ENCODE results near the gene SEPTIN6.

The SEPTIN6 gene

DNA sequence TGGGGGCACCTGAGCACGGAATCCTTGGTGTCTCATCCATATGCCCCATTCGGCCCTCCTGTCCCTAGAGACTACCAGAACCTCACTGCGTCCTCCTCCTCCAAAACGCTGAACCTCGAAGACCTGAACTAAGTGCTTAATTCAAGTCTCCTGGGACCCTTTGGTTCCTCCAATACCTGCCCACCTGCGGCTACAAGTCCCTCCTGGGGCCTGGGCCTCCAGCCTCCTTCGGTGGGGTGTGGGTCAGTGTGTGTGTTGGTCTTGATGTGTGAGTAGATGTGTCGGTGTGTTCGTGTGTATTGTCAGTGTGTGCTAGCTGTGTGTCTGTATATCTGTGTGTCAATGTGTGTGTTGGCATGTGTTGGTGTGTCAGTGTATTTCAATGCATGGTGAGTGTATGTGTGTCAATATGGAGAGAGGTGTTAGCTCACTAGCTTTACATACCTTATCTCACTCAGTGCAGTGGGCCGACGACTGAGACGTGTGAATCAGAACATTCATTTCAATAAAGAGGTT is 2.6 kb upstream of the SEPTIN6 start:
- TF ChIP-seq CTCF (IDR thresholded peaks at IDR 0.05; ENCODE audit: low read length), result no peak
- TF ChIP-seq EZH2 (IDR thresholded peaks at IDR 0.05; ENCODE audit: borderline replicate concordance, low read length), result no peak
- Histone ChIP-seq H2AFZ (ENCODE audit: low read length) (no peak overlapping the region), H3F3A (ENCODE audit: insufficient read depth, low read length) (no peaks in the 10 kb centered on the region), H3K79me2 (ENCODE audit: insufficient read depth, low read length) (peaks cover 16% of the 10 kb centered on the region), H3K4me2 (ENCODE audit: low read length) (peak overlapping the region; percentile 78), H4K20me1 (ENCODE audit: insufficient read depth, low read length) (no peaks in the 10 kb centered on the region), H3K9ac (ENCODE audit: low read length) (no peak overlapping the region; the same call in 1 of the 2 replicates), H3K27me3 (ENCODE audit: insufficient read depth, low read length) (no peaks in the 10 kb centered on the region), H3K36me3 (ENCODE audit: insufficient read depth, low read length) (no peaks in the 10 kb centered on the region), H3K27ac (ENCODE audit: low read depth, low read length, poor library complexity, severe bottlenecking) (peak overlapping the region; percentile 63), H3K4me1 (ENCODE audit: insufficient read depth, low read length, severe bottlenecking) (peaks cover 51% of the 10 kb centered on the region), H3K9me2 (ENCODE audit: low read depth, low read length) (no peaks in the 10 kb centered on the region), H3K4me3 (ENCODE audit: low read depth, low read length, poor library complexity, severe bottlenecking) (peak overlapping the region; percentile 88), H3K9me3 (ENCODE audit: low read length) (no peaks in the 10 kb centered on the region)

- Histone ChIP-seq H3K4me2 (ENCODE audit: low read length) (peak overlapping the region; percentile 78), H3K27ac (ENCODE audit: low read depth, low read length, poor library complexity, severe bottlenecking) (peak overlapping the region; percentile 63), H3K27me3 (ENCODE audit: insufficient read depth, low read length) (no peaks in the 10 kb centered on the region), H2AFZ (ENCODE audit: low read length) (no peak overlapping the region), H3K4me1 (ENCODE audit: insufficient read depth, low read length, severe bottlenecking) (peaks cover 59% of the 10 kb centered on the region), H3K79me2 (ENCODE audit: insufficient read depth, low read length) (peaks cover 24% of the 10 kb centered on the region), H3K36me3 (ENCODE audit: insufficient read depth, low read length) (0 out of 2 replicates have a peak, but pooled peaks cover 4% of the 10 kb centered on the region), H3K9ac (ENCODE audit: low read length) (no peak overlapping the region; the same call in 1 of the 2 replicates), H3K9me3 (ENCODE audit: low read length) (no peaks in the 10 kb centered on the region), H3K4me3 (ENCODE audit: low read depth, low read length, poor library complexity, severe bottlenecking) (peak overlapping the region; percentile 88), H4K20me1 (ENCODE audit: insufficient read depth, low read length) (no peaks in the 10 kb centered on the region), H3K9me2 (ENCODE audit: low read depth, low read length) (no peaks in the 10 kb centered on the region), H3F3A (ENCODE audit: insufficient read depth, low read length) (no peaks in the 10 kb centered on the region)
- no peak for TF ChIP-seq EZH2 (IDR thresholded peaks at IDR 0.05; ENCODE audit: borderline replicate concordance, low read length)
Observed at GRCh38 chrX:119694601-119695534, 1.9 kb upstream of the SEPTIN6 start.

- H3K4me2 ChIP-seq (ENCODE audit: low read length), result peak overlapping the region; percentile 78
Observed at GRCh38 chrX:119693996-119694451, 1.1 kb upstream of the SEPTIN6 start.

More at GRCh38 chrX:119693996-119694451, 1.1 kb upstream of the SEPTIN6 start:
- peak overlapping the region; percentile 97 for H3K27ac ChIP-seq (ENCODE audit: low read depth, low read length, poor library complexity, severe bottlenecking)
- peak overlapping the region; percentile 88 for H3K4me3 ChIP-seq (ENCODE audit: low read depth, low read length, poor library complexity, severe bottlenecking)
- H3K27me3 ChIP-seq (ENCODE audit: insufficient read depth, low read length), result no peaks in the 10 kb centered on the region
- H3K9me2 ChIP-seq (ENCODE audit: low read depth, low read length), result no peaks in the 10 kb centered on the region
- H3K9me3 ChIP-seq (ENCODE audit: low read length), result no peaks in the 10 kb centered on the region
- no peak overlapping the region for H2AFZ ChIP-seq (ENCODE audit: low read length)
- H3K36me3 ChIP-seq (ENCODE audit: insufficient read depth, low read length), result 0 out of 2 replicates have a peak, but pooled peaks cover 5% of the 10 kb centered on the region
- TF ChIP-seq EZH2 (IDR thresholded peaks at IDR 0.05; ENCODE audit: borderline replicate concordance, low read length), result no peak
- TF ChIP-seq CTCF (IDR thresholded peaks at IDR 0.05; ENCODE audit: low read length), result no peak
- peak overlapping the region; percentile 77; the same call in 1 of the 2 replicates for H3K9ac ChIP-seq (ENCODE audit: low read length)
- peaks cover 65% of the 10 kb centered on the region for H3K4me1 ChIP-seq (ENCODE audit: insufficient read depth, low read length, severe bottlenecking)
- H3F3A ChIP-seq (ENCODE audit: insufficient read depth, low read length), result no peaks in the 10 kb centered on the region
- no peaks in the 10 kb centered on the region for H4K20me1 ChIP-seq (ENCODE audit: insufficient read depth, low read length)
- H3K79me2 ChIP-seq (ENCODE audit: insufficient read depth, low read length), result peaks cover 31% of the 10 kb centered on the region
